H9 (cell line): ENCODE measurements around the gene CLEC16A. TPM values are rescaled to one million over a fixed set of nuclear protein-coding genes. Genes with fewer than 3 reads are reported as not detected.

Source experiments
- DNase-seq: peaks from one replicate; pipeline ENCODE4 v3.0.0-alpha.2; 2017
- H2AFZ ChIP-seq: one replicate; pipeline ENCODE4 v1.6.1; 2013; ENCODE audit warnings: mild to moderate bottlenecking, low read length, control low read depth, moderate library complexity
- H2AK5ac ChIP-seq: 2 replicates; pipeline ENCODE4 v1.6.1; 2013; ENCODE audit warnings: low read length, control low read depth, mixed read lengths; ENCODE audit not compliant: insufficient read length
- H2BK120ac ChIP-seq: one replicate; pipeline ENCODE4 v1.6.1; 2013; ENCODE audit warnings: low read depth, mild to moderate bottlenecking, low read length, control low read depth, inconsistent platforms; ENCODE audit not compliant: poor library complexity, severe bottlenecking
- H2BK12ac ChIP-seq: 2 replicates; pipeline ENCODE4 v1.6.1; 2013; ENCODE audit warnings: low read length, control low read depth, mixed read lengths, low read depth; ENCODE audit not compliant: insufficient read length
- H2BK15ac ChIP-seq: 2 replicates; pipeline ENCODE4 v1.6.1; 2013; ENCODE audit warnings: low read depth, low read length, control low read depth
- H2BK20ac ChIP-seq: one replicate; pipeline ENCODE4 v1.6.1; 2013; ENCODE audit warnings: low read depth, mild to moderate bottlenecking, low read length, control low read depth, inconsistent platforms; ENCODE audit not compliant: poor library complexity, severe bottlenecking
- H2BK5ac ChIP-seq: 2 replicates; pipeline ENCODE4 v1.6.1; 2013; ENCODE audit warnings: low read length, control low read depth, mixed read lengths; ENCODE audit not compliant: insufficient read length
- H3K14ac ChIP-seq: 2 replicates; pipeline ENCODE4 v1.6.1; 2013; ENCODE audit warnings: low read length, control low read depth; ENCODE audit not compliant: insufficient read depth
- H3K18ac ChIP-seq: 2 replicates; pipeline ENCODE4 v1.6.1; 2013; ENCODE audit warnings: low read depth, mild to moderate bottlenecking, mixed read lengths, low read length, control low read depth; ENCODE audit not compliant: insufficient read length
- H3K23ac ChIP-seq: 2 replicates; pipeline ENCODE4 v1.6.1; 2013; ENCODE audit warnings: low read length, control low read depth, mixed read lengths, low read depth; ENCODE audit not compliant: insufficient read length
- H3K23me2 ChIP-seq: 2 replicates; pipeline ENCODE4 v1.6.1; 2013; ENCODE audit warnings: low read depth, mild to moderate bottlenecking, mixed read lengths, low read length, control low read depth; ENCODE audit not compliant: insufficient read length, poor library complexity, severe bottlenecking
- H3K27ac ChIP-seq: 2 replicates; pipeline ENCODE4 v1.5.1; 2013; ENCODE audit warnings: low read length, control low read depth, mixed read lengths, low read depth; ENCODE audit not compliant: insufficient read length
- H3K27me3 ChIP-seq: 2 replicates; pipeline ENCODE4 v1.6.1; 2013; ENCODE audit warnings: low read length, control low read depth, inconsistent platforms; ENCODE audit not compliant: insufficient read depth
- H3K4ac ChIP-seq: 2 replicates; pipeline ENCODE4 v1.6.1; 2013; ENCODE audit warnings: low read depth, mild to moderate bottlenecking, control low read depth, inconsistent platforms, low read length, moderate library complexity
- H3K4me1 ChIP-seq: 2 replicates; pipeline ENCODE4 v1.6.1; 2013; ENCODE audit warnings: low read length, control low read depth, inconsistent platforms; ENCODE audit not compliant: insufficient read depth
- H3K4me2 ChIP-seq: 2 replicates; pipeline ENCODE4 v1.6.1; 2013; ENCODE audit warnings: low read length, control low read depth, mixed read lengths; ENCODE audit not compliant: insufficient read length, insufficient read depth
- H3K56ac ChIP-seq: 2 replicates; pipeline ENCODE4 v1.6.1; 2013; ENCODE audit warnings: low read depth, mild to moderate bottlenecking, mixed read lengths, low read length, control low read depth; ENCODE audit not compliant: insufficient read length
- H3K79me1 ChIP-seq: 2 replicates; pipeline ENCODE4 v1.6.1; 2013; ENCODE audit warnings: low read depth, mild to moderate bottlenecking, moderate library complexity, low read length, control low read depth, inconsistent platforms; ENCODE audit not compliant: insufficient read depth, poor library complexity, severe bottlenecking
- H3K79me2 ChIP-seq: 2 replicates; pipeline ENCODE4 v1.6.1; 2013; ENCODE audit warnings: low read length, control low read depth, inconsistent platforms; ENCODE audit not compliant: insufficient read depth
- H3K9ac ChIP-seq: 2 replicates; pipeline ENCODE4 v1.6.1; 2013; ENCODE audit warnings: low read length, control low read depth, mixed read lengths; ENCODE audit not compliant: insufficient read length; ENCODE audit errors: extremely low read depth
- H3K9me3 ChIP-seq: one replicate; pipeline ENCODE4 v1.6.1; 2013; ENCODE audit warnings: low read depth, low read length, inconsistent platforms; ENCODE audit not compliant: control insufficient read depth
- H3T11ph ChIP-seq: one replicate; pipeline ENCODE4 v1.6.1; 2013; ENCODE audit warnings: mild to moderate bottlenecking, low read length, control low read depth, inconsistent platforms
- H4K20me1 ChIP-seq: one replicate; pipeline ENCODE4 v1.6.1; 2013; ENCODE audit not compliant: control insufficient read depth, insufficient read length, insufficient read depth
- H4K5ac ChIP-seq: 2 replicates; pipeline ENCODE4 v1.6.1; 2013; ENCODE audit warnings: low read depth, mild to moderate bottlenecking, mixed read lengths, low read length, control low read depth; ENCODE audit not compliant: insufficient read length
- H4K8ac ChIP-seq: replicated peaks from 2 replicates; pipeline ENCODE4 v1.6.1; 2013; ENCODE audit warnings: low read length, control low read depth, mixed read lengths, low read depth; ENCODE audit not compliant: insufficient read length
- H4K91ac ChIP-seq: 2 replicates; pipeline ENCODE4 v1.6.1; 2013; ENCODE audit warnings: low read depth, mild to moderate bottlenecking, moderate library complexity, mixed read lengths, low read length, control low read depth; ENCODE audit not compliant: insufficient read length
- H3K27ac Mint-ChIP-seq, 3 experiments: 2 replicates in 2 of 3; 3 replicates in 1 of 3; pipeline ENCODE4 v1.8.0; 2020 to 2021; ENCODE audit warnings: mixed read lengths in 3 of 3, mild to moderate bottlenecking in 1 of 3, moderate library complexity in 1 of 3
- H3K27me3 Mint-ChIP-seq: 2 replicates; pipeline ENCODE4 v1.8.0; 2021; ENCODE audit warnings: low read depth, mild to moderate bottlenecking, moderate library complexity, mixed read lengths
- H3K36me3 Mint-ChIP-seq, 3 experiments: 2 replicates in 2 of 3; 3 replicates in 1 of 3; pipeline ENCODE4 v1.8.0; 2020 to 2021; ENCODE audit warnings: low read depth in 3 of 3, mixed read lengths in 3 of 3; ENCODE audit not compliant: insufficient read depth in 1 of 3
- H3K4me1 Mint-ChIP-seq, 2 experiments: 2 replicates each; pipeline ENCODE4 v1.8.0; 2020; ENCODE audit warnings: mixed read lengths in 2 of 2
- H3K4me3 Mint-ChIP-seq, 2 experiments: 2 replicates in 1 of 2; 3 replicates in 1 of 2; pipeline ENCODE4 v1.8.0; 2020 to 2021; ENCODE audit warnings: mild to moderate bottlenecking in 2 of 2, mixed read lengths in 2 of 2, moderate library complexity in 1 of 2
- H3K9me3 Mint-ChIP-seq, 2 experiments: 2 replicates in 1 of 2; 3 replicates in 1 of 2; pipeline ENCODE4 v1.8.0; 2020; ENCODE audit warnings: mild to moderate bottlenecking in 2 of 2, mixed read lengths in 2 of 2, moderate library complexity in 1 of 2
- WGBS: extraction: QIAGEN DNeasy Blood & Tissue Kit; methylation state at CpG from one replicate; pipeline ENCODE4 v1.1.7; 2013; ENCODE audit warnings: missing lambda C conversion rate, low lambda C conversion rate, mixed read lengths; ENCODE audit not compliant: insufficient read length; ENCODE audit errors: extremely low coverage; 5-methylcytosine and 5-hydroxymethylcytosine counted together
- total RNA-seq: library from RNA; stranded (reverse); gene quantifications from 2 replicates; pipeline ENCODE4 v1.2.1, GENCODE V29; 2021
- TF ChIP-seq, protein P1 (sequence below): fragments of 200-600 bp; sonication (generic); conservative IDR thresholded peaks from 3 replicates; pipeline ENCODE4 v1.8.0; 2021; ENCODE audit warnings: antibody characterized with exemption, mild to moderate bottlenecking

CLEC16A gene
- total RNA-seq, 1 experiment from 2014 or later = 15.2 TPM

DNA sequence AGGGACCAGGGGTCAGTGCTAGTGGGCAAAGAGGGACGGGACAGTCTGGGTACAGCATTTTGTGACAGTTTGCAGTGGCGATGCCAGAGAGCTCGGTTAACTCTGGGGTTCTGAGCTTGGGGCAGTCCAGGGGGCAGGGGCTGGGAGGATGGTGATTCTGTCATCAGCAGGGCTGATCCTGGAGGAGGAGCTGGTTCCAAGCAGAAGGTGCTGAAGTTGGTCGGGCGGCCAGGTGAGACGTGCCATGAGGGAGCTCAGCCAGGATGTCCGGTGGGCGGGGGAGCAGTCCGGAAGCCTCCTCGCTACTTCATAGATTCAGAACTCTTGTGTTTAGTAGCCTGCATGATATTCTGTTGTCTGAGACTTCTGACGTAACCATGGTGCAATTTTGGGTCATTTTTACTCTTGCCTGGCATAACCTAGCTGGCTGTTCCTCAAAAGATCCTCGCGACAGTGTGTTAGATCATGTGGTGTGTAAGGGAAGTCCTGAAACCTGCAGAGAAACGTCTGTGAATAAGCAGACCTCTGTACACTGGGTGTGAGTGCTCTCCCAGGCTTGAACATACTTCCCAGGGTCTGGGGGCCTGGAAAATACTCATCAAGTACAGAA, 122.0 kb downstream of the CLEC16A start:
- H3K4me1 Mint-ChIP-seq = peaks cover 6 to 11% of the 10 kb centered on the region in 2 experiments; a peak in 3 of 4 replicates
- H2BK120ac ChIP-seq = no peak overlapping the region
- H3K27ac Mint-ChIP-seq = no peak overlapping the region; a peak in 1 of 7 replicates
- no peak overlapping the region for H2AK5ac ChIP-seq
- H2BK5ac ChIP-seq = no peak overlapping the region
- H3K27me3 Mint-ChIP-seq = no peaks in the 10 kb centered on the region
- no peaks in the 10 kb centered on the region for H3K9me3 ChIP-seq
- no peak overlapping the region for H4K5ac ChIP-seq
- H3K4me3 Mint-ChIP-seq = no peak overlapping the region
- H3K79me2 ChIP-seq = no peaks in the 10 kb centered on the region
- no peak overlapping the region for H3K9ac ChIP-seq
- H4K8ac ChIP-seq = no peak overlapping the region
- no peak overlapping the region for H3T11ph ChIP-seq
- no peaks in the 10 kb centered on the region for H3K27me3 ChIP-seq
- no peak overlapping the region for H2AFZ ChIP-seq
- no peaks in the 10 kb centered on the region for H3K4me1 ChIP-seq
- DNase-seq = no peak
- no peak overlapping the region for H2BK12ac ChIP-seq
- no peak overlapping the region for H3K18ac ChIP-seq
- no CpG with 5 or more reads among the region's 14 CpGs for WGBS
- no peaks in the 10 kb centered on the region for H3K79me1 ChIP-seq
- no peak overlapping the region for H3K4ac ChIP-seq
- no peak overlapping the region for H3K4me2 ChIP-seq
- H3K23me2 ChIP-seq = no peaks in the 10 kb centered on the region
- H2BK15ac ChIP-seq = no peak overlapping the region
- H3K9me3 Mint-ChIP-seq = no peaks in the 10 kb centered on the region
- no peak overlapping the region for H4K91ac ChIP-seq
- TF ChIP-seq, protein P1, sequence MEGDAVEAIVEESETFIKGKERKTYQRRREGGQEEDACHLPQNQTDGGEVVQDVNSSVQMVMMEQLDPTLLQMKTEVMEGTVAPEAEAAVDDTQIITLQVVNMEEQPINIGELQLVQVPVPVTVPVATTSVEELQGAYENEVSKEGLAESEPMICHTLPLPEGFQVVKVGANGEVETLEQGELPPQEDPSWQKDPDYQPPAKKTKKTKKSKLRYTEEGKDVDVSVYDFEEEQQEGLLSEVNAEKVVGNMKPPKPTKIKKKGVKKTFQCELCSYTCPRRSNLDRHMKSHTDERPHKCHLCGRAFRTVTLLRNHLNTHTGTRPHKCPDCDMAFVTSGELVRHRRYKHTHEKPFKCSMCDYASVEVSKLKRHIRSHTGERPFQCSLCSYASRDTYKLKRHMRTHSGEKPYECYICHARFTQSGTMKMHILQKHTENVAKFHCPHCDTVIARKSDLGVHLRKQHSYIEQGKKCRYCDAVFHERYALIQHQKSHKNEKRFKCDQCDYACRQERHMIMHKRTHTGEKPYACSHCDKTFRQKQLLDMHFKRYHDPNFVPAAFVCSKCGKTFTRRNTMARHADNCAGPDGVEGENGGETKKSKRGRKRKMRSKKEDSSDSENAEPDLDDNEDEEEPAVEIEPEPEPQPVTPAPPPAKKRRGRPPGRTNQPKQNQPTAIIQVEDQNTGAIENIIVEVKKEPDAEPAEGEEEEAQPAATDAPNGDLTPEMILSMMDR = no peak
- H3K14ac ChIP-seq = no peak overlapping the region; the same call in 1 of the 2 replicates
- H4K20me1 ChIP-seq = no peaks in the 10 kb centered on the region
- H3K36me3 Mint-ChIP-seq = peaks cover 0 to 9% (median 0%) of the 10 kb centered on the region in 3 experiments; a peak in 2 of 7 replicates
- no peak overlapping the region for H2BK20ac ChIP-seq
- H3K23ac ChIP-seq = no peak overlapping the region
- no peak overlapping the region for H3K27ac ChIP-seq
- H3K56ac ChIP-seq = no peak overlapping the region
